ENCODE data around the gene TSPAN5. TPM values are rescaled to one million over a fixed set of nuclear protein-coding genes. Genes with fewer than 3 reads are reported as not detected.
A peak's percentile ranks its signal among the peaks of the same experiment; 100 is the strongest.

The TSPAN5 gene
- total and polyA plus RNA-seq, 10 donors, result 4.6 to 33.6 (median 22.9) TPM

- Histone ChIP-seq H3K4me1 (peaks cover 0 to 5% (median 0%) of the 10 kb centered on the region in 6 donors), H3K4me3 (no peak overlapping the region), H3K27me3 (replicated peaks in 1 of 7) (no peaks in the 10 kb centered on the region), H3K9me3 (no peaks in the 10 kb centered on the region), H3K36me3 (peaks cover 0 to 9% (median 0%) of the 10 kb centered on the region in 6 donors), H3K27ac (no peak overlapping the region)
- no peak for DNase-seq
- intact Hi-C loops (cut with DNase I; ENCODE audit: low total_unique reads), result no loop called here
- WGBS, 5 donors, result 46 to 85% (median 76%) methylated on average over 2 of the region's 2 CpGs
- TF ChIP-seq POLR2A (IDR thresholded peaks at IDR 0.05), result no peak
- TF ChIP-seq CTCF (IDR thresholded peaks at IDR 0.05 in 8 of 11, conservative IDR thresholded peaks at IDR 0.05 in 3 of 11), result no peak
- no peak for TF ChIP-seq POLR2AphosphoS5 (IDR thresholded peaks at IDR 0.05)
Observed at GRCh38 chr4:98572697-98573096, 85.7 kb downstream of the TSPAN5 start.

- Histone ChIP-seq H3K4me3 (no peak overlapping the region), H3K36me3 (peaks cover 0 to 9% (median 0%) of the 10 kb centered on the region in 6 donors), H3K9me3 (no peaks in the 10 kb centered on the region), H3K4me1 (peaks cover 0 to 9% (median 0%) of the 10 kb centered on the region in 6 donors), H3K27me3 (replicated peaks in 1 of 7) (no peaks in the 10 kb centered on the region), H3K27ac (no peak overlapping the region)
- TF ChIP-seq CTCF (IDR thresholded peaks at IDR 0.05 in 8 of 11, conservative IDR thresholded peaks at IDR 0.05 in 3 of 11) (no peak), POLR2A (IDR thresholded peaks at IDR 0.05) (no peak), POLR2AphosphoS5 (IDR thresholded peaks at IDR 0.05) (no peak)
- peak; percentile 66 for DNase-seq
- WGBS, 5 donors, result 57 to 75% (median 65%) methylated on average over 11 of the region's 11 CpGs
- intact Hi-C loops (cut with DNase I; ENCODE audit: low total_unique reads), result no loop called here
Observed at GRCh38 chr4:98571161-98571786, 87.1 kb downstream of the TSPAN5 start.

GRCh38 chr4:98570151-98570797 lies 88.1 kb downstream of the TSPAN5 start:
- peaks cover 0 to 18% (median 5%) of the 10 kb centered on the region in 6 donors for H3K4me1 ChIP-seq
- intact Hi-C loops (cut with DNase I; ENCODE audit: low total_unique reads), result no loop called here
- WGBS, 5 donors, result 80 to 89% (median 81%) methylated on average over 5 of the region's 5 CpGs
- H3K9me3 ChIP-seq, result no peaks in the 10 kb centered on the region
- no peak for TF ChIP-seq POLR2AphosphoS5 (IDR thresholded peaks at IDR 0.05)
- no peak for TF ChIP-seq POLR2A (IDR thresholded peaks at IDR 0.05)
- TF ChIP-seq CTCF (IDR thresholded peaks at IDR 0.05 in 8 of 11, conservative IDR thresholded peaks at IDR 0.05 in 3 of 11), result no peak
- H3K36me3 ChIP-seq, result peaks cover 0 to 9% (median 0%) of the 10 kb centered on the region in 6 donors
- H3K27me3 ChIP-seq (replicated peaks in 1 of 7), result no peaks in the 10 kb centered on the region
- no peak overlapping the region for H3K27ac ChIP-seq
- H3K4me3 ChIP-seq, result no peak overlapping the region
- no peak for DNase-seq

- intact Hi-C loops (cut with DNase I; ENCODE audit: low total_unique reads), result no loop called here
- Histone ChIP-seq H3K4me3 (no peak overlapping the region), H3K9me3 (no peaks in the 10 kb centered on the region), H3K36me3 (peaks cover 0 to under 1% (median 0%) of the 10 kb centered on the region in 6 donors), H3K27me3 (replicated peaks in 1 of 7) (no peaks in the 10 kb centered on the region), H3K27ac (peak overlapping the region in 4 of 8 donors; percentile 28 to 67 (median 37)), H3K4me1 (peaks cover 0 to 20% (median 5%) of the 10 kb centered on the region in 6 donors)
- DNase-seq, result no peak
- WGBS, 5 donors, result 59 to 85% (median 71%) methylated on average over 7 of the region's 7 CpGs
- TF ChIP-seq POLR2AphosphoS5 (IDR thresholded peaks at IDR 0.05) (no peak), CTCF (IDR thresholded peaks at IDR 0.05 in 8 of 11, conservative IDR thresholded peaks at IDR 0.05 in 3 of 11) (no peak), POLR2A (IDR thresholded peaks at IDR 0.05) (no peak)
Observed at GRCh38 chr4:98568941-98569663, 89.3 kb downstream of the TSPAN5 start.
